K562 (cell line): Measurements from ENCODE around the gene AMZ1. TPM values are rescaled to one million over a fixed set of nuclear protein-coding genes. Genes with fewer than 3 reads are reported as not detected.

ENCODE experiments used
- ATAC-seq: fragments of 200-7000 bp; cut with Tn5 transposase; 3 replicates; pipeline ENCODE4 v1.9.1; 2020; ENCODE audit warnings: moderate library complexity
- BruUV-seq: library from RNA; stranded (reverse); fragments of 400-500 nt; replicated peaks from 2 replicates; lab custom pipeline; 2021; lab: Mats Ljungman, UMichigan
- CTCF ChIA-PET: fragments of 300-600 bp; formaldehyde crosslinking; extraction: SDS; loops from one replicate; lab custom pipeline; 2021; ENCODE audit warnings: low intra/inter-chr PET ratio; lab: Yijun Ruan, JAX
- POLR2A ChIA-PET: fragments of 300-600, 350-650 bp; sonication (Branson Sonifier 250); formaldehyde crosslinking; extraction: SDS; loops from one replicate; lab custom pipeline; 2021; ENCODE audit warnings: antibody characterized with exemption, inconsistent platforms; lab: Yijun Ruan, JAX
- DNase-seq, 4 experiments: peaks; one replicate each; pipeline versions ENCODE4 v3.0.0 to v3.0.0-alpha.2; 2011 to 2018; ENCODE audit warnings: low spot score in 3 of 4, mixed read lengths in 3 of 4; ENCODE audit errors: extremely low read depth in 1 of 4
- FAIRE-seq: peaks from 2 replicates; lab custom pipeline; 2011; peaks lifted over from hg19 to GRCh38; lab: Jason Lieb, UNC
- H2AFZ ChIP-seq: 2 replicates; pipeline ENCODE4 v1.6.0; 2011; ENCODE audit warnings: low read depth, low read length, control low read depth, inconsistent platforms
- H3K27ac ChIP-seq: fragments of 200-600 bp; 3 replicates; pipeline ENCODE4 v1.8.0; 2011; ENCODE audit warnings: low read depth, mild to moderate bottlenecking, control low read depth, inconsistent platforms, low read length, moderate library complexity, mixed read lengths; ENCODE audit errors: extremely low read depth
- H3K27me3 ChIP-seq, 2 experiments: fragments of 300-600 bp in 1 of 2; 2 replicates in 1 of 2; 3 replicates in 1 of 2; pipeline versions ENCODE4 v1.6.0 to v1.8.0; 2011; ENCODE audit warnings: inconsistent platforms in 2 of 2, low read length in 2 of 2, mild to moderate bottlenecking in 1 of 2, mixed read lengths in 1 of 2, moderate library complexity in 1 of 2; ENCODE audit not compliant: control insufficient read depth in 2 of 2, insufficient read depth in 2 of 2
- H3K36me3 ChIP-seq: fragments of 300-600 bp; 3 replicates; pipeline ENCODE4 v1.8.0; 2011; ENCODE audit warnings: mild to moderate bottlenecking, low read length, inconsistent platforms; ENCODE audit not compliant: control insufficient read depth, insufficient read depth
- H3K4me1 ChIP-seq, 2 experiments: fragments of 200-600 bp in 1 of 2; replicated peaks in 1 of 2; 2 replicates in 1 of 2; 3 replicates in 1 of 2; pipeline versions ENCODE4 v1.5.1 to v1.8.0; 2011; ENCODE audit warnings: inconsistent platforms in 2 of 2, low read length in 2 of 2, mild to moderate bottlenecking in 1 of 2, mixed read lengths in 1 of 2, moderate library complexity in 1 of 2; ENCODE audit not compliant: control insufficient read depth in 2 of 2, insufficient read depth in 2 of 2
- H3K4me2 ChIP-seq: 2 replicates; pipeline ENCODE4 v1.6.1; 2011; ENCODE audit warnings: low read length, control low read depth, inconsistent platforms, mixed read lengths; ENCODE audit not compliant: insufficient read depth
- H3K4me3 ChIP-seq: fragments of 200-600 bp; sonication (generic), shearing (Covaris generic); 2 replicates; pipeline ENCODE4 v1.5.1; 2016; ENCODE audit warnings: control low read depth, inconsistent platforms
- H3K79me2 ChIP-seq: fragments of 200-600 bp; 3 replicates; pipeline ENCODE4 v1.8.0; 2011; ENCODE audit warnings: low read length, inconsistent platforms; ENCODE audit not compliant: control insufficient read depth, insufficient read depth
- H3K9ac ChIP-seq, 2 experiments: 2 replicates each; pipeline versions ENCODE4 v1.6.0 to v1.6.1; 2011; ENCODE audit warnings: low read depth in 2 of 2, low read length in 2 of 2, control low read depth in 1 of 2, inconsistent platforms in 1 of 2, mild to moderate bottlenecking in 1 of 2, mixed read lengths in 1 of 2; ENCODE audit not compliant: insufficient read depth in 1 of 2
- H3K9me1 ChIP-seq: one replicate; pipeline ENCODE4 v1.6.0; 2011; ENCODE audit warnings: inconsistent platforms, mild to moderate bottlenecking, low read length, moderate library complexity; ENCODE audit not compliant: control insufficient read depth, insufficient read depth
- H3K9me3 ChIP-seq: replicated peaks from 2 replicates; pipeline ENCODE4 v1.5.1; 2011; ENCODE audit warnings: low read depth, low read length, inconsistent platforms; ENCODE audit not compliant: control insufficient read depth, insufficient read depth
- H4K20me1 ChIP-seq: replicated peaks from 2 replicates; pipeline ENCODE4 v1.6.1; 2011; ENCODE audit warnings: low read length, inconsistent platforms, mixed read lengths; ENCODE audit not compliant: control insufficient read depth, insufficient read depth
- HSF4 ChIP-seq: fragments of 250-450 bp; sonication (Bioruptor Pico); IDR thresholded peaks from 2 replicates; pipeline ENCODE4 v2.1.2; 2022; ENCODE audit warnings: mild to moderate bottlenecking, moderate library complexity, borderline replicate concordance
- TFAP4 ChIP-seq: sonication (generic); formaldehyde crosslinking; IDR thresholded peaks from 2 replicates; pipeline ENCODE4 v1.8.0; 2022; ENCODE audit warnings: missing genetic modification reagents, mild to moderate bottlenecking, moderate library complexity, borderline replicate concordance
- ZNF124 ChIP-seq: sonication (generic); formaldehyde crosslinking; IDR thresholded peaks from 2 replicates; pipeline ENCODE4 v1.8.1; 2022; ENCODE audit warnings: missing genetic modification reagents
- WGBS: fragments of 100-300 bp; shearing (Covaris generic); methylation state at CpG from one replicate; pipeline ENCODE4 v1.1.6; 2016; ENCODE audit warnings: low coverage, mixed read lengths; ENCODE audit not compliant: insufficient coverage; ENCODE audit errors: missing lambda C conversion rate; 5-methylcytosine and 5-hydroxymethylcytosine counted together
- in situ Hi-C: fragments of 300-500 bp; cut with MboI; formaldehyde crosslinking; loops from 4 replicates; pipeline ENCODE4 v1.15.0; 2018; ENCODE audit warnings: inconsistent platforms, mixed read lengths
- intact Hi-C: fragments of 100-400 bp; cut with micrococcal nuclease; formaldehyde crosslinking; loops from 2 replicates; pipeline ENCODE4 v1.14.2; 2022
- polyA plus RNA-seq, 8 experiments: library from polyadenylated mRNA; depleted of rRNA in 4 of 8; stranded (reverse) in 5 of 8; unstranded in 3 of 8; fragments of >200 nt; fragmentation: Nextera tagmentation in 2 of 8; fragmentation: Illumina TruSeq in 1 of 8; extraction: Ambion mirVana in 2 of 8; extraction: Trizol in 1 of 8; gene quantifications; 2 replicates each; pipeline versions ENCODE4 v1.2.1 to v1.2.3, GENCODE V29; 2011 to 2014; ENCODE audit warnings: inconsistent platforms in 1 of 8, missing spikeins in 1 of 8
- total RNA-seq, 7 experiments: library from RNA; depleted of rRNA in 6 of 7; stranded (reverse); fragments of >200 nt in 6 of 7; fragmentation: Illumina TruSeq in 2 of 7; extraction: Trizol in 2 of 7; gene quantifications; 2 replicates each; pipeline versions ENCODE4 v1.2.1 to v1.2.3, GENCODE V29; 2011 to 2021; ENCODE audit warnings: low replicate concordance in 1 of 7

The AMZ1 gene
- total and polyA plus RNA-seq, 9 of the 15 experiments (the other 6 are each of a cell fraction or from before 2014, with no cell fraction given): not detected

GRCh38 chr7:2729893-2730716 lies 42.1 kb downstream of the AMZ1 start:
- DNase-seq: no peak
- FAIRE-seq: no peak
- intact Hi-C loops (no loop called here), in situ Hi-C loops (no loop called here)
- WGBS: 89% methylated on average over 29 of the region's 33 CpGs
- BruUV-seq: no TSS peak
- Histone ChIP-seq H3K4me1 (peaks cover 28 to 38% of the 10 kb centered on the region in 2 experiments), H3K79me2 (peaks cover 5% of the 10 kb centered on the region; the same call in 2 of the 3 replicates), H3K36me3 (peaks cover 20% of the 10 kb centered on the region; the same call in 1 of the 3 replicates), H4K20me1 (no peaks in the 10 kb centered on the region), H3K27me3 (no peaks in the 10 kb centered on the region), H3K27ac (no peak overlapping the region), H3K4me3 (no peak overlapping the region), H2AFZ (no peak overlapping the region), H3K4me2 (no peak overlapping the region), H3K9ac (no peak overlapping the region), H3K9me1 (no peaks in the 10 kb centered on the region), H3K9me3 (no peaks in the 10 kb centered on the region)
- CTCF ChIA-PET: no interaction called here
- no peak for ATAC-seq
- POLR2A ChIA-PET: interaction anchor here (0.6 to 1.6 kb wide), 3 partner anchors 9 to 16 kb away, joined by 3 to 12 read pairs (median 3); no protein-coding TSS in a partner anchor
- TF ChIP-seq ZNF124 (CRISPR knock-in tag): no peak
- TF ChIP-seq HSF4 (CRISPR knock-in tag): no peak
- no peak for TF ChIP-seq TFAP4
